ENCODE data around the gene HOGA1. TPM values are rescaled to one million over a fixed set of nuclear protein-coding genes. Genes with fewer than 3 reads are reported as not detected.

Gene HOGA1
- total RNA-seq, 3 donors from 2014 or later (not counting 1 experiment from before 2014, with no cell fraction given) = not detected

- no peaks in the 10 kb centered on the region for H3K27me3 ChIP-seq (ENCODE audit: control insufficient read depth, insufficient read depth, low read length)
- no peaks in the 10 kb centered on the region for H3K9me3 ChIP-seq (ENCODE audit: control insufficient read depth, insufficient read depth, low read length)
- H3K36me3 ChIP-seq (ENCODE audit: control insufficient read depth, insufficient read depth, low read length) = no peaks in the 10 kb centered on the region
- DNase-seq (no peak), ATAC-seq (no peak)
- Mint-ChIP-seq H3K9me3 (no peaks in the 10 kb centered on the region), H3K27ac (no peak overlapping the region), H3K36me3 (no peaks in the 10 kb centered on the region), H3K4me3 (no peak overlapping the region), H3K4me1 (no peaks in the 10 kb centered on the region), H3K27me3 (ENCODE audit: low read depth in 2 of 2) (peaks cover 0 to 2% of the 10 kb centered on the region in 2 donors)
- 53% methylated on average over 2 of the region's 2 CpGs for WGBS (ENCODE audit: insufficient coverage)
- TF ChIP-seq CTCF (IDR thresholded peaks at IDR 0.05) = no peak
- H3K4me1 ChIP-seq (ENCODE audit: control insufficient read depth, insufficient read depth, low read length) = no peaks in the 10 kb centered on the region
- H3K27ac ChIP-seq (ENCODE audit: low read length) = no peak overlapping the region
- intact Hi-C loops (cut with micrococcal nuclease) = no loop called here
- H3K4me3 ChIP-seq (ENCODE audit: low read length) = no peak overlapping the region
Measured at GRCh38 chr10:97597778-97598177, 13.6 kb downstream of the HOGA1 start.

GRCh38 chr10:97598407-97599271, 14.4 kb downstream of the HOGA1 start:
- Histone ChIP-seq H3K27ac (ENCODE audit: low read length) (no peak overlapping the region), H3K9me3 (ENCODE audit: control insufficient read depth, insufficient read depth, low read length) (no peaks in the 10 kb centered on the region), H3K36me3 (ENCODE audit: control insufficient read depth, insufficient read depth, low read length) (no peaks in the 10 kb centered on the region), H3K27me3 (ENCODE audit: control insufficient read depth, insufficient read depth, low read length) (no peaks in the 10 kb centered on the region), H3K4me3 (ENCODE audit: low read length) (no peak overlapping the region), H3K4me1 (ENCODE audit: control insufficient read depth, insufficient read depth, low read length) (no peaks in the 10 kb centered on the region)
- DNase-seq (no peak), ATAC-seq (peak in 1 of 3 donors; percentile 28)
- no peak for TF ChIP-seq CTCF (IDR thresholded peaks at IDR 0.05)
- intact Hi-C loops (cut with micrococcal nuclease) = no loop called here
- 92% methylated on average over 18 of the region's 19 CpGs for WGBS (ENCODE audit: insufficient coverage)
- no peaks in the 10 kb centered on the region for H3K36me3 Mint-ChIP-seq
- no peaks in the 10 kb centered on the region for H3K9me3 Mint-ChIP-seq
- no peak overlapping the region for H3K4me3 Mint-ChIP-seq
- H3K4me1 Mint-ChIP-seq = no peaks in the 10 kb centered on the region
- no peak overlapping the region for H3K27ac Mint-ChIP-seq
- H3K27me3 Mint-ChIP-seq (ENCODE audit: low read depth in 2 of 2) = peaks cover 0 to 2% of the 10 kb centered on the region in 2 donors

GRCh38 chr10:97599272-97599619, 15.1 kb downstream of the HOGA1 start:
- TF ChIP-seq CTCF (IDR thresholded peaks at IDR 0.05) = no peak
- Mint-ChIP-seq H3K4me3 (no peak overlapping the region), H3K27ac (no peak overlapping the region), H3K4me1 (no peaks in the 10 kb centered on the region), H3K27me3 (ENCODE audit: low read depth in 2 of 2) (peaks cover 0 to 2% of the 10 kb centered on the region in 2 donors), H3K36me3 (no peaks in the 10 kb centered on the region), H3K9me3 (no peaks in the 10 kb centered on the region)
- H3K4me3 ChIP-seq (ENCODE audit: low read length) = no peak overlapping the region
- H3K4me1 ChIP-seq (ENCODE audit: control insufficient read depth, insufficient read depth, low read length) = no peaks in the 10 kb centered on the region
- intact Hi-C loops (cut with micrococcal nuclease) = no loop called here
- H3K27ac ChIP-seq (ENCODE audit: low read length) = no peak overlapping the region
- no peaks in the 10 kb centered on the region for H3K27me3 ChIP-seq (ENCODE audit: control insufficient read depth, insufficient read depth, low read length)
- H3K36me3 ChIP-seq (ENCODE audit: control insufficient read depth, insufficient read depth, low read length) = no peaks in the 10 kb centered on the region
- WGBS (ENCODE audit: insufficient coverage) = 93% methylated on average over 6 of the region's 6 CpGs
- no peaks in the 10 kb centered on the region for H3K9me3 ChIP-seq (ENCODE audit: control insufficient read depth, insufficient read depth, low read length)
- DNase-seq (no peak), ATAC-seq (no peak)

- ATAC-seq = no peak
- Histone ChIP-seq H3K4me1 (ENCODE audit: control insufficient read depth, insufficient read depth, low read length) (no peaks in the 10 kb centered on the region), H3K27ac (ENCODE audit: low read length) (no peak overlapping the region), H3K9me3 (ENCODE audit: control insufficient read depth, insufficient read depth, low read length) (no peaks in the 10 kb centered on the region), H3K27me3 (ENCODE audit: control insufficient read depth, insufficient read depth, low read length) (no peaks in the 10 kb centered on the region), H3K36me3 (ENCODE audit: control insufficient read depth, insufficient read depth, low read length) (no peaks in the 10 kb centered on the region), H3K4me3 (ENCODE audit: low read length) (no peak overlapping the region)
- 100% methylated on average over 1 of the region's 1 CpG for WGBS (ENCODE audit: insufficient coverage)
- no peaks in the 10 kb centered on the region for H3K36me3 Mint-ChIP-seq
- peaks cover 0 to 2% of the 10 kb centered on the region in 2 donors for H3K27me3 Mint-ChIP-seq (ENCODE audit: low read depth in 2 of 2)
- H3K9me3 Mint-ChIP-seq = no peaks in the 10 kb centered on the region
- no peak for TF ChIP-seq CTCF (IDR thresholded peaks at IDR 0.05)
- no peak for DNase-seq
- intact Hi-C loops (cut with micrococcal nuclease) = no loop called here
- no peak overlapping the region for H3K4me3 Mint-ChIP-seq
- no peaks in the 10 kb centered on the region for H3K4me1 Mint-ChIP-seq
- no peak overlapping the region for H3K27ac Mint-ChIP-seq
Measured at GRCh38 chr10:97600616-97601015, 16.4 kb downstream of the HOGA1 start.
